ENCODE measurements around the gene SLC44A5. TPM values are rescaled to one million over a fixed set of nuclear protein-coding genes. Genes with fewer than 3 reads are reported as not detected.

The SLC44A5 gene
- total RNA-seq, 4 donors from 2014 or later, result 0.25 to 0.37 (median 0.34) TPM

- no peak for DNase-seq (ENCODE audit: low spot score)
- no peak for ATAC-seq (ENCODE audit: low FRiP score)
- no peak for TF ChIP-seq CTCF (IDR thresholded peaks at IDR 0.05)
Observed at GRCh38 chr1:75170011-75170410, 440.9 kb downstream of the SLC44A5 start.

DNA sequence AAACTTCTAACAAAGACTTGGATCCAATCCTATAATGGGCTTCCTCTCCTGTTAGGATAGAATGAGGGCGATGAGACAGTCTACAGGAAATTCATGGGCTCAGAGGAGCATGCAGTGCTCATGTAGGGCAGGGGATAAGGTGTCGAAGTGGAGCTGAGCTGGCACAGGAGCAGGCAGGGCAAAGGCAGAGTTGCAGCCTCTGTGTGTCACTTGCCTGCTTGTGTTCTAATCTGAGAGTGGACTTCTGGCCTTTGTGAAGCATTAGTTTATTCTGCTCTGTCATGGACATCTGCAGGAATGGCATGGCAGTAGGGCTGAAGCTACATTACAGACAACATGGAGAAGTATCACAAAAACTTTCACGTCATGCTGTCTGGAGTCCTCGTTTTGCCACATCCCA is 444.1 kb downstream of the SLC44A5 start:
- DNase-seq (ENCODE audit: low spot score) (no peak), ATAC-seq (ENCODE audit: low FRiP score) (no peak)
- no peak for TF ChIP-seq CTCF (IDR thresholded peaks at IDR 0.05)

- TF ChIP-seq CTCF (IDR thresholded peaks at IDR 0.05), result no peak
- DNase-seq (ENCODE audit: low spot score) (no peak), ATAC-seq (ENCODE audit: low FRiP score) (no peak)
Observed at GRCh38 chr1:75165264-75165663, 445.6 kb downstream of the SLC44A5 start.

DNA sequence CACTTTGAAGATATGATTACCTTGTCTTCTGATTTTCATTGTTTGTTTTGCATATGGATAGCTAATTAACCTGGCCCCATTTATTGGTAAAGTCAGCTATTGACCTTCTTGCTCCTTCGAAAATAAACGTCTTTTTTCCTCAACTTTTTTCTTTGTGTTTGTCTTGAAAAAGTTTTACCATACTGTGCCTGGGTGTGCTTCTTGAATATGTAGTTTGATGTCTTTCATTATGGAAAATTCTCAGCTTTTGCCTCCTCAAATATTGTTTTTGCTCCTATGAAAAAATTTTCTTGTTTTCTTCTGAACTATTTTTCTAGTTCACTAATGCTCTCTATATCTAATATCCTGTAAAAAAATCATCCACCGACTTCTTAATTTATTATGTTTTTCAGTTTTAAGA is 451.8 kb downstream of the SLC44A5 start:
- ATAC-seq (ENCODE audit: low FRiP score), result no peak
- no peak for DNase-seq (ENCODE audit: low spot score)
- no peak for TF ChIP-seq CTCF (IDR thresholded peaks at IDR 0.05)

Small RNA genes lying within 50 kb of the gene (small RNA-seq; reads per million reads assigned to genes)
- not detected for gene RNU6-503P
- not detected for gene RNU6-622P

Other genes starting within 250 kb of the SLC44A5 start
- 10 to 100 TPM; 37.0 to 59.4 (median 43.9) TPM for gene ACADM, start 113.6 kb upstream of the SLC44A5 start, total RNA-seq
- gene RABGGTB, start 175.1 kb upstream of the SLC44A5 start, total RNA-seq, result 100 to 1,000 TPM in 1 of 4 donors, 10 to 100 TPM in 3; 63.1 to 155 (median 70.2) TPM
- under 1 TPM in 3 of 4 donors, not detected in 1; 0.19 to 0.37 (median 0.24) TPM for gene MSH4, start 185.8 kb upstream of the SLC44A5 start, total RNA-seq

Data from omental fat pad (tissue), 4 donors.